Measurements from ENCODE around the gene FSTL4.

GRCh38 chr5:133393776-133394476 lies 218.4 kb downstream of the FSTL4 start:
- TF ChIP-seq CTCF (IDR thresholded peaks at IDR 0.05; ENCODE audit: poor library complexity) (no peak), EZH2phosphoT487 (IDR thresholded peaks at IDR 0.05; ENCODE audit: low read depth, severe bottlenecking, unreplicated experiment) (no peak), EZH2 (IDR thresholded peaks at IDR 0.05; ENCODE audit: borderline replicate concordance) (no peak)
